NOMO-1 treated with DMSO at 0.1 percent for 48 hours (cell line): ENCODE data around the gene RPTOR.

Experiments
- DNase-seq: peaks from one replicate; lab custom pipeline; 2025; ENCODE audit not compliant: unreplicated experiment; lab: John Stamatoyannopoulos, UW

RPTOR gene

GRCh38 chr17:80961541-80962330 lies 417.1 kb downstream of the RPTOR start:
- DNase-seq = no peak

DNA sequence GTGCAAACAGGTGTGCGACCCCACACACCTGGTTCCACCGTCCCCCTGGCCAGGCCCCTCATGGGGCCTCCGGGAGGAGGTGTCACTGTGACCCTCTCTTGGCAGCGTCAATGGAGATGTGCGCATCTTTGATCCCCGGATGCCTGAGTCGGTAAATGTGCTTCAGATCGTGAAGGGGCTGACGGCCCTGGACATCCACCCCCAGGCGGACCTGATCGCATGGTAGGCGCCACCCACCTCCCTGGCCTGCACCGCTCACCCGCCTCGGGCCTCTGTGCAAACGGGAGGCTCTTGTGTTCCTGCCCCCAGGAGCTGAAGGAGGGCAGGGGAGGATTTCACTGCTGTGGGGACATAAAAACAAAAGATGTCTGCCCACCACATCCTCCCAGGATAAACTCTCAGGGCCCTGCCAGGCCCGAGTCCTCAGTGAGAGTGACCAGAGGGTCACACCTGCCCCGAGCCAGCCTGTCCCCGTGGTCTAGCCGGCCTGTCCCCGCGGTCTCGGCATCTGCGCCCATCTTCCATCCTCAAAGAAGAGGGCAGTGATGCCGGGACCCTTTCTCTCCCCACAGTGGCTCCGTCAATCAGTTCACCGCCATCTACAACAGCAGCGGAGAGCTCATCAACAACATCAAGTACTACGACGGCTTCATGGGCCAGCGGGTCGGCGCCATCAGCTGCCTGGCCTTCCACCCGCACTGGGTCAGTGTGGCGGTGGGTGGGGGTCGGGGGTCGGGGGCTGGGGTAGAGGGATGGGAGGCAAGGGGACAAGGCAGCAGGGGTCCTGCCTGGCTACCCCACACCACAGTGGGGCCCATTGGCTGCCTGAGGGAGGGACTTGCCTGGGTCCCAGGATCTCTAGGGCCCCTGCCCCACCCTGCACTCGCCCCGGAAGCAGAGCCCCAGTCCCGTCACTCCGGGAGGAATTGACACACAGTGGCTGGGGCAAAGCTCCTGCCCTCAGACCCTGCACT lies 418.0 kb downstream of the RPTOR start:
- no peak for DNase-seq

DNA sequence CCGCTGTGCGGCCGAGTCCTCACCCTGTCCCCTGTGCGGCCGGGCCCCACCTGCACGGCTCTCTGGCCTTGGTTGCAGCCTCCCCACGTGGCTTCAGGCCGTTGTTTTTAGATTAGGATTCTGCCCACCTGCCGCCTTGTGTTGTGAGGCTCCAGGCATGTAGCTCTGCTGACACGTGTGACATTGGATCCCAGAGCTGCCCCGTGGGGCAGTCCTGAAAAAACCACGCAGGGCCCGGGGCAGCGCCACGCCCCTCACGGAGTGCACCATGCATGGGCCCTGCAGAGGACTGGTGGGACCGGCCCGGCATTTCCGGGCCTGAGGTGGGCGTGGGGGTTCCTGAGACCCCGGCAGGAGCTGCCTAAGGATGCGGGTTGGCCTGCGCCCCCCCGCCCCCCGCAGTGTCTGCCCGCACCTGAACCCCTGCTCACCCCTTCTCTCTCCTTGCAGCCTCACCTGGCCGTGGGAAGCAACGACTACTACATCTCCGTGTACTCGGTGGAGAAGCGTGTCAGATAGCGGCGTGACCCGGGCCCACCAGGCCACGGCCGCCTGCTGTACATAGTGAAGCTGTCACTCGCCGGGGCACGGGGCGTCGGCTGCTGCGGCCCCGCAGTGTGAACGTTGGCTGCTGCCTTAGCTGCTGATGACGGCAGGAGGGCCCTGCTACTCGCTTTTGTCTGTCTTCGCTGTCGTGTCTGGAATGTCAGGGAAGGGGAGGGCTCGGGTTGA lies 419.3 kb downstream of the RPTOR start:
- no peak for DNase-seq

GRCh38 chr17:80964544-80964856 lies 419.9 kb downstream of the RPTOR start:
- DNase-seq = no peak

DNA sequence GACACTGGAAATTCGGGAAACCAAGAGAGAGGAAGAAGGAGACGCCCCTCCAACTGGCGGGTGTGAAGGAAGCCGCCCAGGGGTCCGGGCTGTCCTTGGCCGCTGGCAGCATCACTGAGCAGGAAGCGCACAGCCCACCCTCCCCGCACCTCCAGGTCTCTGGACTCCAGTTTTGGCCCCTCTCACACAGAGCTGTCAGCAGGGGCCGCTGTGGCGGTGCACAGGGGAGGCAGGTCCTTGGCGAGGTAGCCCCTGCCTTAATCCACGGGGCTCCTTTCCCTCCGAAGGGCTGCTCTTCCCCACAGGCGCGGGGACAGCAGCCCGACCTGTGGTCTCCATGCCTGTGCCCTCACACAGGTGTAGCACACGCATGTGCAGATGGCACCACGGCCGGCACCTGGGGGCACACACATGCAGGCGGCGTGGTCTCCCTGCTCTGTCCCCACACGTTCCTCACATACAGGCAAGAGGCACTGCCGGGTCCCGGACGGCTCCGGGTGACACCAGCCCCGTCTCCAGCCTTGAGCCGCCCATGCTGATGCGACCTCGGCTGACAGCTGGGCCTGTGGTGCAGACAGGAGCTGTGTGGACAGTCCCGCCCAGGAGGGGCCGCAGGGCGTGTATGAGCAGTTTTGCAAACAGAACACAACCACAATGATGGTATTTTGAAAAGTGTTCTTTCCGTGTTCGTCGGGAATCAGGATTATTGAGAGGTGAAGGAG lies 420.4 kb downstream of the RPTOR start:
- no peak for DNase-seq

DNA sequence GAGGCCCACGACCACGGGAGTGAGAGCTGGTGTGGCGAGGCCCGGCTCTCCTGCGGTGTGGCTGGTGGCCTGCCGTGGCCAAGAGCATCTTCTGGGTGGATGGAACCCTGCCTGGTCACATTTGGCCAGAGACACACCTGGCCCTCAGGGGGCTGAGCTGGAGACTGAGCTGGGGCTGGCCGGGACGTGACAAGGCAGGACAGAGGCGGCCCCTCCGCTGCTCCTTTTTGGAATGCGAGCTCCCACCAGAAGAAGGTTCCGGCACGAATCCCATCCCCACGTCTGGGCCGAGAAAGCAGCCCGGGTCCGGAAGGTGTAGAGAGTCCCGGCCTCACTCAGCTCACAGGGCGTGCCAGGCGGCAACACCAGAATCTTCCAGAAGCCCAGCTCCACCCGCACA lies 421.0 kb downstream of the RPTOR start:
- DNase-seq = no peak

DNA sequence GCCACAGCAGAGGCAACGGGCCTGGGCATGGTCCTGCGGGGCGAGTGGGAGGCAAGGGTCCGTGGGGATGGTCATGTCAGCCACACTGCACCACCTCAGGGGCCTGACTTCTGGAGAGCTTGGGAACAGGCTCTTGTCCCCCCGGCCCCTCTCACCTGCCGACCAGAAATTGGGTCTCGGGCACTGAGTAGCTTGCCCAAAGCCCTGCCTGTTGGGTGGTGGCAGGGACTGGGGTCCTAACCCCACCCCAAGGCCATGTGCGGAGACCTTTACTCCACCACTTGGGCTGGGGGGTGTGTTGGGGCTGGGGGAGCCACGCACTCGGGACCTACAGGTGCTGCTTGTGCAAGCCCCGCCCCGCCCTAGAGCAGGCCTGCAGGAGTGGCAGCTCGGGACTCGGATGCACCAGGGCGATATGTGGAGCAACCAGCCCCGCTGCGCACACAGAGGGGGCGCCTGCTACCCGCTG lies 422.8 kb downstream of the RPTOR start:
- no peak for DNase-seq

DNA sequence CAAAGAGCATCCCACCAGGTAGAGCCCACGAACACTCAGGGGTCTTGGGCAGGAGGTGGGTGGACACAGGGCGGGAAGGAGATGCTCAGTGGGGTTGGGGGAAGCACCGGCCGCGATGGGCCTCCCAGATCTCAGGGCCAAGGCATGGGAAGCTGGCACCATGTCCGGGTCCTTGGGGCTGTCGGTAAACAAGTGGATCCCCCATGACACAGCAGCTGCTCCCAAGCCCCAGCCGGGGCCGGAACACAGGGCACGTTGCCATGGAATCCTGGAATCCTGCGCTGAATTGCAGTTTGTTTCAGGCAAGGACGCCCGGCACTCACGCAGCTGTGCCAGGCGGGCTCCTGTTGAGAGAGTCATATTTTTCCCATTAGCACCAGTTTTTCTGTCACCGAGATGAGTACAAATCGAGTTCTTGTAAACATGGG lies 424.0 kb downstream of the RPTOR start:
- no peak for DNase-seq

DNA sequence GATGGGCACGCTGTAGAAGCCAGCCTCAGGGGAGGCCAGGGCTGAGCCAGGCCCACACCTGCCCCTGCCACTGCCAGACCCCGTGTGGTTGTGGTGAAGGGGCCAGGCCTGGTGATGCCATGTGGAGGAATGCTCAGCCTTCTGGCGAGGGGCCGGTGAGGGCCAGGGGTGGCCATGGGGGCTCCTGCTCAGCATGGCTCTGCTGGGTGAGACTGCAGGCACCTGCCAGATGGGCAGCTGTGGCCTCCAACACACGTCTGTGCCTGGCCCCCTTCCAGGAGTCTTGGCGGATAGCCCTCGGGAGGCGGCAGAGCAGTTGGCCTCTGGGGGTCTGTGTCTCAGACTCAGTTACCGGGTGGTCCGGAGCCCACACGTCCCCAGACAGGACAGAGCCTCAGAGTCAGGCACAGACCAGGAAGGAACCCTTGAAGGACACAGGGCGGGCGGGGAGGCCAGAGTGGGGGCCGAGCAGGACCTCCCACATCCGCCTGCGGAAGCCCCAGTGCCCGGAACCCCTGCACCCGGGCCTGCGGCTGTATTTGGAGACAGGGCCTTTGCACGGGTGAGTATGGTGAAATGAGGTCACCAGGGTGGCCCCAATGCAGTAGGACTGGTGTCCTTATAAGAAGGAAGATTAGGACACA lies 424.5 kb downstream of the RPTOR start:
- no peak for DNase-seq

DNA sequence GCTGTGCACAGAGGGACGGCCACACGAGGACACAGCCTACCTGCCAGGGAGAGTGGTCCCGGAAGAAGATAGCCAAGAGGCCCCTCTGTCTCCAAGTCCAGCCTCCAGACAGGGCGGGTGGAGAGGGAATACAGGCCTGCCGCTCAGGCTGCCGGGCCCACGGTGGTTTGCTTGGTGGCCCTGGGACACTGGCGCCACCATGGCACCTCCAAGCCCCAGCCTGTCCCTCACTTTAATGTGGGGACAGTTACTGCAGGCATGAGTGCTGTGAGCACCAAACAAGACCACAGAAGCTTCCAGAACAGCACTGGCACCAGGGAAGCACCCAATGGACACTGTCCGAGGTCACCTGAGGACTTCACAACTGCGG lies 425.0 kb downstream of the RPTOR start:
- DNase-seq = no peak

GRCh38 chr17:80970044-80970761 lies 425.6 kb downstream of the RPTOR start:
- DNase-seq = no peak

DNA sequence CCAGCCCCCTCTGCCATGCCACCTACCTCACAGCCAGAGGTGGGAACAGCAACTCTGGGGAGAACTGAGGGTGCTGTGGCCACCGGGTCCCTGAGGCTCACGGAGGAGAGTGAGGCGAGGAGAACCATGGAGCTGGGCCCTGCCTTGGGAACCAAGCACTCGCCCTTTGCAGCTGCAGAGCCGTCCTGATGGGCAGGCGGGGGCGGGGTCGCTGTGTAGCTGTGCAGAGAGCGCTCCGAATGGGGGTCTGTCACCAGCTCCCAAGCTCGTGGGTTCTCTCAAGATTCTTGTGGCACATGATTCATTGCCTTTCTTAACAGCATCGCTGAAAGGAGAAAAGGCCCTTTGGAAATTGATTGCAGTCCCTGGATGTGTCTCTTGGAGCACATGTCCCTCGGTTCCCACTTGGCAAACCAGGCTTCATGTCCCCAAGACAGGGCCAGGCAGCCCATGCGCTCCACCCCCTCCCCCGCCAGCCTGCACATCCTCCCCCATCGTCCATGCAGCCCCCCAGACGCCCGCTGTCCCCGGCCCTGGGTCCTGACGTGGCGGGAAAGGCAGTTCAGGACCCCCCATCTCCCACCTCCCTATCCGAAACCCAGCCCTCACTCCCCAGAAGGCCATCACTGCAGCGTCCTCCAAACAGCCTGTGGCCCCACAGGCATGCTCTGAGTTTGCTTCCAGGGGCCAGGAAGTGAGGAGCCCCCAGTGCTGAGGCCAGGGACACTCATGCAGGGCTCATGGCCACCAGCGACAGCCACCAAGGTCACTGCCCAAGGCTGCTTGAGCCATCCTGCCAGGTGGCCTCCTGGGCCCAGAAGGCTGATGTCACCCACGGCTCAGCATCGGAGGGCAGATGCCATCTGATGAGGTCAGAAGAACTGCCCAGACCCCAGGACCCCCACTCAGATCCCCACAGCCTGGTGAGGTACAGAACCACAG lies 426.4 kb downstream of the RPTOR start:
- no peak for DNase-seq

DNA sequence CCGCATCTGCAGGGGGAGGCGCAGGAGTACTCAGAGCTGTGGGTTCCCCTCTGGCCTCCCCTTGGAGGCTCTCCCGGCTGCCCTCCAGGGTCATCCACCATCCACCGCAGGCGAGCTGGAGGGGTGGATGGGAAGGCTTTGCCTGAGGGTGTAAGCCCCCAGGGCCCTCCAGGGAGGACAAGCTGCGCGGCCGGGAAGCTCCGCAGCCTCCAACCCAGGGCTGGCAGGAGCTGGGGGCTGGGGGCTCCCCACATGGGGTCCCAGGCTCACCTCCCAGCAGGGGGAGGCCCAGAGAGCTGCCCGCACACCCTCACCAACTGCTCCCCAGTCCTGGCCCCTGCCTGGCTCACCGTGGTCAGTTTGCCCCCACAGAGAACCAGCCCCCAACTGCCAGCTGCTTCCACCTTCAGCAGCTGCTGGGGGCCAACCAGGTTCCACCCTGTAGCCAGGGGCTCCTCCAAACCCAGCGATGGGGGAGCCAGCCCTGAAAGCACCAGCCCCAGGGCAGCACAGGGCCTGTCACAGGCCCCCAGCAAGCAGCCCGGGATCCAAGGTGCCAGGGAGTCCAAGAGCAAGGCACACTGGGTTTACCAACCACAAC lies 427.2 kb downstream of the RPTOR start:
- DNase-seq = no peak

DNA sequence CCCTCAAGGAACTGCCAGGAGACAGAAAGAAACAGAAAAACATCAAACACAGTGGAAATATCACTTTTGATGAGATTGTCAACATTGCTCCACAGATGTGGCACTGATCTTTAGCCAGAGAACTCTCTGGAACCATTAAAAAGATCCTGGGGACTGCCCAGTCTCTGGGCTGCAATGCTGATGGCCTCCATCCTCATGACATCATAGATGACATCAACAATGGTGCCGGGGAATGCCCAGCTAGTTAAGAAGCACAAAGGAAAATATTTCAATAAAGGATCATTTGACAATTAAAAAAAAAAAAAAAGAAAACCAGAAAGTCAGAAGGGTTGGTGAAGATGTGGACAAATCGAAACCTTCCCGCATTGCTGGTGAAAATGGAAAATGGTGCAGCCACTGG lies 432.1 kb downstream of the RPTOR start:
- DNase-seq = no peak

DNA sequence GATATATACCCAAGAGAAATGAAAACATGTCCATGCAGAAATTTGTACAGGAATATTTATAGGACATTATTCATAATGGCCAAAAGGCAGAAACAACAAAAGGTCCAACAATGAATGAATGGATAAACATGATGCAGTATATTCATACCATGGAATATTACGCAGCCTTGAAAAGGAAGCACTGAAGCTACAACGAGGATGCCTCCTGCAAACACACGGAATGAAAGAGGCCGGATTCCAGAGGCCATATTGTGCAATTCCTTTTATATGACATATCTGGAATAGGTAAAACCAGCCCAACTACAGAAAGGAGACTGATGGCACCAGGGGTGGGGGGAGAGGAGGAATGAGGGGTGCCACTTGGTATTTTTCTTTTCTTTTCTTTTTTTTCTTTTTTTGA lies 432.5 kb downstream of the RPTOR start:
- DNase-seq = no peak

DNA sequence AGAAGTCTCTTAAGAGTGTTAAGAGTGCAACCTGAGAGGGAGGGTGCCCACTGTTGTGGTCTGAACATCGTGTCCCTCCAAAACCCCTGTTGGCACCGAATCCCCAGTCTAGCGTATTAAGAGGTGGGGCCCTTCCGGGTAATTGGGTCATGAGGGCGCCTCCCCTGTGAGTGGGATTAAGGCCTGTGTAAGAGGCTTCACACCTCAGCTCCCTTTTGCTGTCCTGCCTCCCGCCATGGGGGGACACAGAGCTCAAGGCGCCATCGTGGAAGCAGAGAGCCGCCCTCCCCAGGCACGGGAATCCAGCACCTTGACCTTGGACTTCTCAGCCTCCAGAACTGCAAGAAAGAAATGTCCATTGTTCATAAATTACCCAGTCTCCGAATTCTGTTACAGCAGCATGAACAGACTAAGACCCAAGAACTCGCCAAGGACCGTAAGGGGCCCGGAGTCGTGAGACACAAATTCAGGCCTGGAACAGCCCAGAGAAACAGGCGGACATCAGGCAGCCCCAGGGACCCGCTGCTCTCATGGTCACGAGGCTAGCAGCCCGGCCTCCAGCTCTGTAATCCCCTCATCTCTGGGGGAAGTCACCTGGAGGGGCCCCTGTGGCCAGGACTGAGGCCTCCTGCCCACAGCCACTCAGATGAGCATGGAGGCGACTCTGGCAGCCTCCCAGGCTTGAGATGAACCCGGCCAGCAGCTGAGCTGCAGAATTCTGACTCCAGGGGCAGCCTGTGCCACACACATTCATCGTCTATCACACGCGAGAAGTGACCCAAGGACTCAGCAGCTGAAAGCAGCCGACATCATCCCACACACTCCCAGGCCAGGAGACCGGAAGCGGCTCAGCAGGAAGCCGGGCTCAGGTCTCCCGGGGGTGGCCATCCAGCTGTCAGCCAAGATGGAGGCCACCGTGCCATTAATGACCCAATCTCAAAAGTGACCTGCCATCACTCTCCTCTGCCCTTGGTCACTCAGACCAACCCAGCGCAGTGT lies 434.2 kb downstream of the RPTOR start:
- no peak for DNase-seq
